GM18499 (cell line): Measurements from ENCODE around the gene ENOPH1.

Source experiments
- ATAC-seq: cut with Tn5 transposase; IDR thresholded peaks from one replicate; pipeline ENCODE4 v1.9.1; 2021; ENCODE audit warnings: moderate number of reproducible peaks; ENCODE audit not compliant: insufficient read depth, unreplicated experiment

The ENOPH1 gene

DNA sequence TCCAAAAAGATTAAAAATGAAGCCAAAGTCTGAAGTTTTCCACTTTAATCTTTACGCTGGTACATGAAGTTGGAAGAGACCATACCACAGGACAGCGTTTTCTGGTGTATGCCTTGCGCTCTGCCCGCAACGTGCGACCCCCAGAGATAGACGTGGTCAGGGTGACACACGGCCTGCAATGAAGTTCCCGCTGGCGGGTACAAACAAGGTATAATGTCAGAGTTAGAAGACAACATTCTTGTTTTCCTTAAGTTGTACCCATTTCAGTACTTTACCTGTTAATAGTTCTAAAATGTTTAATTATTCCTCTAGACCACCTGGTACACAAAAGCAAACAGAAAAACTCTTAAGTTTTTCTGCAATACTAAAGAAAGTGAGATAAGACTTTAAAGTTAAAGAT lies 4.9 kb upstream of the ENOPH1 start:
- ATAC-seq: no peak

DNA sequence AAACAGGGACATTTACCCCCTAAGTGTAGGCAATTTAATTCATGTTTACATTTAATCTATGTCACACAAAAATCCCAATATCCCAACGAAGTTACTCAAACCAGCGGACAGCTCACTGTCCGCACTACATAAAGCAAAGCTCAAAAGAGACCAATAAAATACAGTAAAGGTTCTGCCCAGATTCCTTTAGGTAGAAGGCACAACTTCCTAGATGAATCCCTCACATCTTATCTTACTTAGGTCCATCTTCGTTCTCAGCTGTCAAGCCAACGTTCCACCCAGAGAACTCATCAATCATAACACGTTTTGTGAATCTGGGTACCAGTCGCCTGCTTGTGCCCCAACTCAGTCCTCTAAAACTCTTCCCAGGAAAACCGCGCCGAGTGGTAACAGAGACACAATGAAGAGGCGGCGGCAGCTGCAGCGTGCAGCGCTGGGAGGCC lies 1.8 kb upstream of the ENOPH1 start:
- ATAC-seq: no peak

DNA sequence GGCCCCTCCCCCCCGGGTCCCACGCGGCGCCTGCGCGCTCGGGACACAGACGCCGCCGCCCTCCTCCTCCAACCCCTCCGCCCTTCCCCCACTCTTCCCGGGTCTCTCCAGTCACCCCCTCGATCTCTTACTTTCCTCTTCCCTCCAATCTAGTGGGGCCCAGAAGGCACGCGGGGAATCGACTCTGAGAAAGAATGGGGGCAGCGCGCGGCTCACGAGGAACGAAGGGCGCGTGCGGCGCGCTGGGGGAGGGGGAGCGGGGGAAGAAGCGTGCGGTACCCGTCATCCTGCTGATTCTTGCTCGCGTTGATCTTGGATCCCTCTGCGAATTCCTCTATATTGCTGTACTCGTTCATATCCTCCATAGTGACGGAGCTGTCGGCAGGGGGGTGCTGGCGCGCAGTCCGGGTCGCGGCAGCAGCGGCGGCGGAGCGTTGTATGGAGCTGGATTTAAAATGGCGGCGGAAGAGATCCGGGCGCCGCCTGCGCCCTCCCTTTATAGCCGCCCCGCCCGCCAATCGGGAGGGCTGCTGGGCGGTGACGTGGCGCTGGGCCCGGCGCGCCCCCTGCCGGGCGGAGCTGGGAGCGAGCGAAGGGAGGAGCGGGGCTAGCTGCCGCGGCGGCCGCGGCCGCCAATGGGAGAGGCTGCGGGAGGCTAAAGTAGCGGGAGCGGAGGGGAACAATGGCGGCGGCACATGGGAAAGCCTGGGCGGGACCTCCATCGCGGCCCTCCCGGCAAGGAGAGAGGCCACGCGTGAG lies 1.2 kb upstream of the ENOPH1 start:
- ATAC-seq: peak; percentile 35

DNA sequence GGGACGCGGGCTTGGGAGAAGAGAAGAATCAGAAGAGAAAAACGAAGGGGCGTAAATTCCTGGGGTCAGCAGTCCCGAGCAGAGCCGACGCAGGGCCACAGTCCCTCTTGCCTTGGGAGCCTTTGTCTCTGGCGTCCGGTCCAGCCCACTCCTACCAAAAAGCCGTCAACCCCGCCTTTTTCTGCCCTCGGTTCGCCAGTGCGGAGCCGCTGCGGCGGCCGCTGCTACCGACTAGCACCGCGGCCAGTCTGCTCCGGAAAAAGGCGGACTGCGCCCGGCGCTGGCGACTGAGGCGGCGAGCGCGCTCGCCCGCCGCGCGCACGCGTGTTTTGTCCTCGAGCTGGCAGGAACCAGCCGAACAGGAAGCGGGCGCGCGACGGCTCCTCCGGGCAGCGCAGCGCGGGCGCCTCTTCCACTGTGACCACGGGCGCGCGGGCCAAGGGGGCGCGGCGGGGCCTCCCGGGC lies 630 bp upstream of the ENOPH1 start:
- peak; percentile 0 for ATAC-seq

DNA sequence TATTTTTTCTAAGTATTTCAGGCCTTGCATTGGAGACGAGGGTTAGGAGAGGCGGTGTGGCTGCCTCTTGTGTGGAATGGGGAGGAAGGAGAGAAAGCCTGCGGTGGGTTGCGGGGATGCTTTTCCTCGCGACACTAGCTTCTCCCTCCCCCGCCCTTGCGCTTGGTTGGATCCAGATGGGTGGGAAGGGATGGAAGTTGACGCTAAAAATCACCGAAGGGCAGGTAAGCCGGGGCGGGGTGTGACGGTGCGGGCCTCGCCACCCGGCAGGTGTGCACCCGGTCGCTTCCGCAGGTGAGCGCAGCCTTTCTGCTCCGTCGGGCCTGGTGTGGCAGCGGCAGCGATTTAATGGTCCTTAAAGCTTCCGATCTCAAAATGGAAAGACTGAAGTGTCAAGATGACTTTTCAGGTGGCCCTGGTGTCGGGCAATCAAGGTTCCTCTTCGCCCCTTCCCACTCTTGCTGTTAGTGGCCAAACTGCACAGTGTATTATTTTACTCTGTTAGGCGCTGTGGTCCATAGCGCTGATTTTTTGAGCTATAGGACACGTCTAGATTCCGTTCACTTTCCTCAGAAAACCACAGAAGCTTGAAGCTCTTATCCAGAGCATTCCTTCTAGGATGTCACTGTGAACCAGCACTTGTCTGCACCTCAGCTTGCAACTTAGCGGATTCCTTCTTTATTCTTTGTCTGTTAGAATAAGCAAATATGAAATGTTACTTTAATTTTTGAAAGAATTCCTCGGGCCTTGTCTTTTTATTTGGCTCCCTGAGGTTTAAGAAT lies 765 bp downstream of the ENOPH1 start:
- ATAC-seq: no peak

DNA sequence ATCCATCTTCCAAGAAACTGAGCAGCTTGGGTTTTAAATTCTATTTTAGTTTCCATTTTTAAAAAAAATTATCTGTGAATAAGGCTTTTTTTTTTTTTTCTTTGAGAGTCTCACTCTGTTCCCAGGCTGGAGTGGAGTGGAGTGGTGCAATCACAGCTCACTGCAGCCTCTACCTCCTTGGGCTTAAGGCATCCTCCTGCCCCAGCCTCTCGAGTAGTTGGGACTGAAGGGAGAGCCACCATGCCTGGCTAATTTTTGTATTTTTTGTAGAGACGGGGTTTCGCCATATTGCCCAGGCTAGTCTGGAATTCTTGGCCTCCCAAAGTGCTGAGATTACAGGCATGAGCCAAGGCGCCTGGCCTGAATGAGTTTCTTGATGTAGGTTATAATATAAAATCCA lies 1.4 kb downstream of the ENOPH1 start:
- no peak for ATAC-seq

DNA sequence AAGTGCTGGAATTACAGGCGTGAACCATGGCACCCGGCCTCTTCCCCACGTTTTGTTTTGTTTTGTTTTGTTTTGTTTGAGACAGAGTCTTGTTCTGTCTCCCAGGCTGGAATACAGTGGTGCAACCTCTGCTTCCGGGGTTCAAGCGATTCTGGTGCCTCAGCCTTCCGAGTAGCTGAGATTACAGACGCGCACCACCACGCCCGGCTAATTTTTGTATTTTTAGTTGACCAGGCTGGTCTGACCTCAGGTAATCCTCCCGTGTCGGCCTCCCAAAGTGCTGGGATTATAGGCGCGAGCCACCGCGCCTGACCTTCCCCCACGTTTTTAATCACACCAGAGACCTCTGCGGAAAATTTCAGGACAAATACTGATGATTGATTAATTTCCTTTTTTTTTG lies 2.2 kb downstream of the ENOPH1 start:
- no peak for ATAC-seq

DNA sequence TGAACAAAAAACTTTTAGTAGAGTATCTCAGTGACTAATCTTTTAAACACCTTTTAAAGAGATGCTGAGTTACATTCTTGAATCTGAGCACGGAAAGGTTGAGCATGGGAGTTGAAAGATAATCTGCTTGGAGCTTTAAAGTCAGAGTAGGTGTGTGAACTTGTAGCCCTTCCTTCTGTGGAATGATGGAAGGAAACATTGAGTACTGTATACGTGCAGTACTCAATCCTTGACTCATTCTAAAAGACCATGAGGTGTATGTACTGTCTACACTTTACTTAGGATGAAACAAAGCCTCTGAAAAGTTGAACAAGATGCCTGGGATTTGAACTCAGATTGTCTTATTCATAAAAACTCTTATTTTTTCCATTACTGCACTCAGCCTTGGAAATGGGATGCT lies 3.4 kb downstream of the ENOPH1 start:
- ATAC-seq: no peak

DNA sequence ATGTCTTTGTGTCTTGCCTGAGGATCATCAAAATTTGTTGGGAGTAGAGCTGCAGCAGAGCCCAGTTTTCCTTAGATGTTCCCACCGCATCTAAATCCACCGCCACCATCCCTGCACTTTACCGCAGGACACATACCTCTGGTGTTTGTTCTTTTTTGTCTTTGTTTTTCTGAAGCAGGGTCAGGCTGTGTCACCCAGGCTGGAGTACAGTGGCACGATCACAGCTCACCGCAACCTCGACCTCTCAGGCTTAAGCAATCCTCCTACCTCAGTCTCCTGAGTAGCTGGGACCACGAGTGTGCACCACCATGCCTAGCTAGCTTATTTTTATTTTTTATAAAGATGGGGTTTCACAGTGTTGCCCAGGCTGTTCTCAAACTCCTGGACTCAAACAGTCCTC lies 4.6 kb downstream of the ENOPH1 start:
- ATAC-seq: no peak

DNA sequence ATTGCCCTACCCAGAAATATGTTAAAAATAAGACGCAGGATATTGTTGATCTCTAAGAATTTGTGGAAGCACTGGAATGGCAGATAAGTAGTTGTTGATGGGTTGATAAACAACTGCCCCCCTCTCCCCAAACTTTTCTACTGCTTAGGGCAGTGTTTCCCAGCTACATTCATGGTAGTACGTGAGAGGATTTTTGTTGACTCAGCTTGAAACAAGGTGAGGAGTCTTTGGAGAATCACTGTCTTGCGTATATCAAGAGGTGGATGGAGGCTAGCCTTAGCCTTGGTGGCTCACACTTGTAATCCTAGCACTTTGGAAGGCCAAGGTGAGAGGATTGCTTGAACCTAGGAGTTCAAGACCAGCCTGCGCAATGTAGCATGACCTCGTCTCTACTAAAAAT lies 5.7 kb downstream of the ENOPH1 start:
- ATAC-seq: no peak

DNA sequence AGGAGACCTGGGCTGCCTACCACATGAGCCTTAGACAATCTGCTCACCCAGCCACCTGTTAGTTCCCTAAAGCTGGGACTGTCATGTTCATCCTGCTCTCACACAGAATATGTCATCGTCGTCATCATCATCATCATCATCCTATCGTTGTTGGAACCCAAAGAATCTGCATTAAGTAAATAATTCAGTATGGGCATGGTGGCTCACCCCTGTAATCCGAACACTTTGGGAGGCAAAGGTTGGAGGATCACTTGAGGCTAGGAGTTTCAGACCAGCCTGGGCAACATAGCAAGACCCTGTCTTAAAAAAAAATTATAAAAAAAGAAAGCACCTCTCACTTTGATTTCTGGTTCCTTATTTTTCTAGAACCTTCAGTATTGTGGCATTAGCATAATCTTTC lies 6.4 kb downstream of the ENOPH1 start:
- ATAC-seq: no peak

DNA sequence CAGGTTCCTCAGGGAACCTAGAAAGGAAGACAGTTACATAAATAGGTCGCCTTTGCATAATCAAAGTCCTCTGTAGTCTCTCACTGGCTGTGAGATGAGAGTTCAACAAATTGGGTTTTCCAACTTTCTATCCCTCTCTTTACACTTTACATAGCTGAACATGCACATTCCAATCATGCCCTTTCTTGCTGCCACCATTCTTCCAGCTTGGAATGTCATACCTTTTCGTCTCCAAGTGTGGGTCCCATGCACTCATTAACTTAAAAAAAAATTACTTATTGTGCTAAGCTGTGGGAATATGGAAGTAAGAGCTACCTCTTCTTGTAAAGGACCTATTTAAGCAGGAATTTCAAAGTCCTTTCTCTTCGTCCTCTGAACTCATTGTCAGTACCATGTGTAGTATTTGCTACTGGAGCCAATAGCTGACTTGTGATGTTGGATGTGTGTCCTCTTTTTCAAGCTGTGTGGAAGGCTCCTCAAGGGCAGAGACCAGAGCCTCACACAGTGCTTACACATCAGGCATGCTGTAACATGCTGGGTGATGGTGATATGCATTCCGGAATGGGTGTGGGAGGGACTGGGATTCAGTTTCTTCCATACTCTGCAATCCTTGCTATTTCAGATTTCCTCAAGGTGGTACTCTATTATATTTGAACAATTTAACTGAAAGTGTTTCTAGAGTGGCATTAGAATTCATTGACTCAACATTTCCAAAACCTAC lies 7.1 kb downstream of the ENOPH1 start:
- ATAC-seq: no peak

DNA sequence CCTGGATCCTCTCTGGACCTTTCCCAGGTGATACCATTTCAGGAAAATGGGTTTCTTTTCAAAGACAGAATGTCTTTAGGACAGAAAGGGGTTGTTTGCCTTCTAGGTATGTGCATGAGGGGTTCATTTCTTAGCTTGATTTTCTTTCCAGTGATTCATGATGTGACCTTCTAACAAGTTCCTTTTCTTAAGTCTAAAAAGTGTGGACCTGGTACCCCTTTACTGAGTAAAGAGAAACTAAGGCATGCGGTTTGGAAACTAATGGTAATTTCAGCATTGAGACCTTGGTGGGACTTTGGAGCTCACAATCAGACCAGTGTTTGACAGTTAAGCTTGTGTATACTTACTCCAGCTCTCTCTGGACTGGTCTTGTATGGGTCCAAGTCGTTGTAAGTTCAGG lies 8.7 kb downstream of the ENOPH1 start:
- ATAC-seq: no peak

DNA sequence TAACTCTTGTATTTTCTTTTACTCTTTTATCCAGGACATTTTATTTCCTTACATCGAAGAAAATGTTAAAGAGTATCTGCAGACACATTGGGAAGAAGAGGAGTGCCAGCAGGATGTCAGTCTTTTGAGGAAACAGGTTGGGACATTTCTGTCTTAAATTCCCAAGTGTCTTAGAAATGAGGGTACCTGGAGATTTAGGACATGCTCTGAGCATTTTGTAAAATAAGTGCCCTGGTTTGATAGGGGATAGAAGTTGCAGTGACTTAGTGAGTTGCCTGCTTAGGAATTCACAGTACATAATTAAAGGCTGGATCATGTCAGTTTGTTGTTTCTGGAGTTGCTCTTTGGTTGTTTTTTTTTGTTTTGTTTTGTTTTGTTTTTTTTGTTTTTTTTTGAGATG lies 17.5 kb downstream of the ENOPH1 start:
- ATAC-seq: no peak

DNA sequence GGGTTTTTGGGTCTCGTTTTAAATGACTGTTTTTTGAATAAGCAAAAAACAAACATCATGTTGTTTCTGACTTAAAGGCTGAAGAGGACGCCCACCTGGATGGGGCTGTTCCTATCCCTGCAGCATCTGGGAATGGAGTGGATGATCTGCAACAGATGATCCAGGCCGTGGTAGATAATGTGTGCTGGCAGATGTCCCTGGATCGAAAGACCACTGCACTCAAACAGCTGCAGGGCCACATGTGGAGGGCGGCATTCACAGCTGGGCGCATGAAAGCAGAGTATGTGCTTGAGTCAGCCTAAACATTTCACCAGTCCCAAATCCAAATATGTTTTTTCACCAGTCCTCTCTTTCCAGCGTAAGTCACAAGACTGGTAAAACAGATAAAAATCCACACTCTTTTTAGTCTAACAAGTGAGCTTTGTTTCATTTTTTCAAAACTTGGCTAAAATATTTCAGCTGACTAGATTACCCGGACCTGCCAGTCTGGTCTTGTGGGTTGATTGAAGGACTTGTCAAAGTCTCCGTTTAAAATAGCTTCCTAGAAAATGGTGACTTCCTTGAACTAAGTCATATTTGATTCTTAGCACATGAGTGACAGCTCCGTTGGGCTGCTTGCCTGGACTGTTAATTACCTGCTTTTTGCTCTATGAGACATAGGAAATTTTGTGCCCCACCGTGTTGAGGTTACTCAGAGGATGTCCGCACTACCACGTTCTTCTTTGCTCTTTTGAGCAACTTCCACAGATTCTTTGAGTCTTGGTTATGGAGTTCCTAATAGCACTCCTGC lies 20.8 kb downstream of the ENOPH1 start:
- no peak for ATAC-seq

DNA sequence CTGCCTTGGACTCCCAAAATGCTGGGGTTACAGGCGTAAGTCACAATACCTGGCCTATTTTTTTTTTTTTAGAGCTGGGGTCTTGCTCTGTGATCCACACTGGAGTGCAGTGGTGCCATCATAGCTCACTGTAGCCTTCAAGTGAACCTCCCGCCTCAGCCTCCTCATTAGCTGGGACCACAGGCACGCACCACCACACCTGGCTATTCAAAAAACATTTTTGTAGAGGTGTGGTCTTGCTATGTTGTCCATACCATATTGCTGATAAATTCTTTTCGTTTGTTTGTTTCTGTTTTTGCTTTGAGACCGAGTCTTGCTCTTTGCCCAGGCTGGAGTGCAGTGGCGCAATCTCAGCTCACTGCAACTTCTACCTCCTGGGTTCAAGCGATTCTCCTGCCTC lies 21.6 kb downstream of the ENOPH1 start:
- no peak for ATAC-seq

DNA sequence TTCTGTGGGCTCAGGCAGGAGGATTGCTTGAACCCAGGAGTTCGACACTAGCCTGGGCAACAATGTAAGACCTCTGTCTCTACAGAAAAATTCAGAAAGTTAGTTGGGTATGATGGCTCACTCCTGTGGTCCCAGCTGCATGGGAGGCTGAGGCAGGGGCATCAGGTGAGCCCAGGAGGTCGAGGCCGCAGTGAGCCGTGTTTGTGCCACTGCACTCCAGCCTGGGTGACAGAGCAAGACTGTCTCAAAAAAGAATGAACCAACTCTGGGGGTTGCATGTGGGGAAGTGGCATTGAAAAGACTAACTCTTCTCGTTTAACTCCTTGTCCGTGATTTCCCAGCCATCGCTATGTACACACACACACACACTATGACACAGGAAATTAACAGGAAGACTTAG lies 26.9 kb downstream of the ENOPH1 start:
- ATAC-seq: no peak

DNA sequence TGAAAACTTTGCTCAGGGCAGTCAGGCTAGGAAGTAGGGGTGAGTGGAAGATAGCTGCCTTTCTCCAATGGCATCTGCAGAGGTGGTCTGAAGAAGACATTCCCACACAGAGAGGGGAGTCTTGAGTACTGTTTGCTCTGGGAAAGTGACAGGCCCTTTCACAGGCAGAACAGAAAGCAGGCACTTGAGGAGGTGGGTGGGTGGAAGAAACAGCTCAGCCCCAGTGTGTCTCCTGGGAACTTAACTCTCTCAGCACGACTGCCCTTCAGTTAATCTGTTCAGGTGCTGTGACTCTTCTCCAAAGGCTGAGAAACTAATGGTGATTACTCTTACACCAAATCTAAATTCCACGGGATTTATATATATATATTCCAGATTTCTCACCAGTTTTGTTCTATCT lies 28.3 kb downstream of the ENOPH1 start:
- ATAC-seq: no peak

DNA sequence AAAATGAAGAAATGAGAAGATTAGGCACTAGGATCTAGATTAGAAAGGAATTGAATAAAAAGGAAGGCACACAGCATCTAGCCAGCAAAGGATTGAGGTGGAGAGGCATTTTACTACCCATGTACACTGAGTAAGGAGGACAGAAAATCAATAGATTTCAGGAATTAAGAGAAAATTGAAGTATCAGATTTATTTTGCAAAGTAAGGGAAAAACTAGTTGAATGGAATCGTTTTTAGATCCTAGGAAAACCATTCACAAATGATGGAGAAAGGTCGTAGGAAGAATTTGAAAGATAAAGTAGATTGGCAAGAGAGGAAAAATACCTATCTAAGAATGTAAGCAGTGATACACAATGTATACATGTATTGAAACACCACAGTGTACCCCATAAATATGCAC lies 31.3 kb downstream of the ENOPH1 start:
- ATAC-seq: no peak

DNA sequence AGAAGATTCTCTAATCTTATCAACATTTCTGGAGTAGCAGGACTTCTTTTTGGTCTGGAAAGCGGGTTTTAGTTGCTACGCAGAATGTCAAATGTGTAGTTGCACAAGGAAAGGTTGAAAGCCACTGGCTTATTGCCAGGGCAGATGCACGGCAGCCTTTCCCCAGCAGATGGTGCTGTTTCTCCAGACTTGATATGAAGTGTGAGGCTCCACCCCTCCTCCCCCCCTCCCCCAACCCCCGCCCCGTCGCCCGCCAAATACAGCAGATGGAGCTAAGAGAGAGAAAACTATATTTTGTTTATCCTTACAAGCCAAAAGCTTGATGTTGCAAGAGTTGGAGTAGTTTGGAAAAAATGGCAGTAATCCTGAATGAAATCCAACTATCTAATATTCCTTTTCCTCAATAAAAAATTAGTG lies 32.0 kb downstream of the ENOPH1 start:
- peak; percentile 62 for ATAC-seq
